Measurements from ENCODE around the gene HNRNPH2. TPM values are rescaled to one million over a fixed set of nuclear protein-coding genes. Genes with fewer than 3 reads are reported as not detected.

HNRNPH2 gene
- total and polyA plus RNA-seq, 9 of the 15 experiments (the other 6 are each of a cell fraction or from before 2014, with no cell fraction given): 40.0 to 130 (median 60.3) TPM

GRCh38 chrX:101407748-101408531 lies at the start of gene HNRNPH2, which contains the start of gene GLA (continued):
- TF ChIP-seq HBP1 (CRISPR knock-in tag; IDR thresholded peaks at IDR 0.05): peak; percentile 60; the same call in 1 of the 2 replicates
- no peak for TF ChIP-seq BACH1 (tag; IDR thresholded peaks at IDR 0.05)
- no peak for TF ChIP-seq CEBPZ (IDR thresholded peaks at IDR 0.05; ENCODE audit: borderline replicate concordance, low read depth, low read length)
- peak; percentile 84 for TF ChIP-seq HDAC2 (IDR thresholded peaks at IDR 0.05)
- no peak for TF ChIP-seq ZNF551 (CRISPR knock-in tag; IDR thresholded peaks at IDR 0.05)
- peak; percentile 90 for TF ChIP-seq ZNF740 (CRISPR knock-in tag; IDR thresholded peaks at IDR 0.05)
- peak in 1 of 2 experiments; percentile 77; a peak in 2 of 4 replicates for TF ChIP-seq ZNF740 (tag; IDR thresholded peaks at IDR 0.05)
- TF ChIP-seq CHCHD3 (CRISPR knock-in tag; IDR thresholded peaks at IDR 0.05): no peak
- TF ChIP-seq POLR2A (conservative IDR thresholded peaks at IDR 0.05): peak; percentile 82
- peak in 1 of 2 experiments; percentile 95 for TF ChIP-seq AFF1 (IDR thresholded peaks at IDR 0.05; ENCODE audit: low read depth in 1 of 2, partially characterized antibody in 2 of 2)
- peak; percentile 59; the same call in 1 of the 2 replicates for TF ChIP-seq TAF7 (tag; IDR thresholded peaks at IDR 0.05)
- no peak; a peak in 1 of 4 replicates for TF ChIP-seq CSDE1 (IDR thresholded peaks at IDR 0.05)
- TF ChIP-seq ZNF174 (CRISPR knock-in tag; IDR thresholded peaks at IDR 0.05): no peak
- TF ChIP-seq NR4A1 (CRISPR knock-in tag; IDR thresholded peaks at IDR 0.05): no peak
- no peak for TF ChIP-seq NR4A1 (tag; IDR thresholded peaks at IDR 0.05)

Measured in K562 (cell line).